Keratinocyte (primary cell): ENCODE data around the gene SFTPB.

ENCODE experiments used
- EZH2 ChIP-seq: IDR thresholded peaks from one replicate; pipeline ENCODE4 v1.6.1; 2012; ENCODE audit warnings: inconsistent platforms, mild to moderate bottlenecking, low read length, moderate library complexity
- TF ChIP-seq, protein P1 (sequence below), 3 experiments: IDR thresholded peaks in 1 of 3; conservative IDR thresholded peaks in 1 of 3; optimal IDR thresholded peaks in 1 of 3; 2 replicates in 2 of 3; 3 replicates in 1 of 3; pipeline versions ENCODE3 to v1.5.1; 2011; ENCODE audit warnings: low read length in 3 of 3, mild to moderate bottlenecking in 3 of 3, moderate library complexity in 2 of 3, control low read depth in 1 of 3, inconsistent platforms in 1 of 3; ENCODE audit not compliant: insufficient read depth in 2 of 3; ENCODE audit errors: extremely low read depth in 1 of 3

DNA sequence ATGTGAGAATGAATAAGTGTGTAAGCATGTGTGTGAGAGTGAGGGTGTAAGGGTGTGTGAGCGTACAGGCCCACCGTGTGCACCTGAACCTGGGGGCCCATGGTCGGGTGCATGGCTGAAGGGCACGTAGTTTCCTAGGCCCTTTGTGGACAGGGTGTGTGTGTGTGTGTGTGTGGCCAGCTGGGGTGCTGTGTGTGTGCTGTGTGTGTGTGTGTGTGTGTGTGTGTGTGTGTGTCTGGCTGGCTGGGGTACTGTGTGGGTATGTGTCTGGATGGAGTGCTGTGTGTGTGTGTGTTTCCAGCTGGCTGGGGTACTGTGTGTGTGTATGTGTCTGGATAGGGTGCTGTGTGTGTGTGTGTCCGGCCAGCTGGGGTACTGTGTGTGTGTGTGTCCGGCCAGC lies 2.0 kb downstream of the SFTPB start:
- TF ChIP-seq, protein P1, sequence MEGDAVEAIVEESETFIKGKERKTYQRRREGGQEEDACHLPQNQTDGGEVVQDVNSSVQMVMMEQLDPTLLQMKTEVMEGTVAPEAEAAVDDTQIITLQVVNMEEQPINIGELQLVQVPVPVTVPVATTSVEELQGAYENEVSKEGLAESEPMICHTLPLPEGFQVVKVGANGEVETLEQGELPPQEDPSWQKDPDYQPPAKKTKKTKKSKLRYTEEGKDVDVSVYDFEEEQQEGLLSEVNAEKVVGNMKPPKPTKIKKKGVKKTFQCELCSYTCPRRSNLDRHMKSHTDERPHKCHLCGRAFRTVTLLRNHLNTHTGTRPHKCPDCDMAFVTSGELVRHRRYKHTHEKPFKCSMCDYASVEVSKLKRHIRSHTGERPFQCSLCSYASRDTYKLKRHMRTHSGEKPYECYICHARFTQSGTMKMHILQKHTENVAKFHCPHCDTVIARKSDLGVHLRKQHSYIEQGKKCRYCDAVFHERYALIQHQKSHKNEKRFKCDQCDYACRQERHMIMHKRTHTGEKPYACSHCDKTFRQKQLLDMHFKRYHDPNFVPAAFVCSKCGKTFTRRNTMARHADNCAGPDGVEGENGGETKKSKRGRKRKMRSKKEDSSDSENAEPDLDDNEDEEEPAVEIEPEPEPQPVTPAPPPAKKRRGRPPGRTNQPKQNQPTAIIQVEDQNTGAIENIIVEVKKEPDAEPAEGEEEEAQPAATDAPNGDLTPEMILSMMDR (optimal IDR thresholded peaks at IDR 0.05 in 1 of 3, IDR thresholded peaks at IDR 0.05 in 1 of 3, conservative IDR thresholded peaks at IDR 0.05 in 1 of 3; ENCODE audit: extremely low read depth in 1 of 3, insufficient read depth in 2 of 3, low read length in 3 of 3), result no peak
- no peak for TF ChIP-seq EZH2
